HG02885 (cell line): Measurements from ENCODE around the gene F3.
A peak's percentile ranks its signal among the peaks of the same experiment; 100 is the strongest.
"Not testable (repeated sequence)": the region's sequence is repeated elsewhere in the genome, so short reads cannot be mapped to it uniquely, and the experiment has no call there.

ENCODE experiments used
- ATAC-seq: cut with Tn5 transposase; IDR thresholded peaks from one replicate; pipeline ENCODE4 v1.9.1; 2021; ENCODE audit warnings: mild to moderate bottlenecking; ENCODE audit not compliant: unreplicated experiment, poor library complexity

Gene F3

GRCh38 chr1:94541246-94542087, at the start of gene F3:
Gene F3 (minus strand): TSS chr1:94541759. CDS start chr1:94541636, 123 bp downstream.
- ATAC-seq: peak; percentile 86

GRCh38 chr1:94590203-94591137, 48.9 kb upstream of the F3 start:
- ATAC-seq: no peak

- ATAC-seq: no peak
Observed at GRCh38 chr1:94589728-94590127, 48.2 kb upstream of the F3 start.

GRCh38 chr1:94582565-94582964, 41.0 kb upstream of the F3 start:
- no peak for ATAC-seq

- ATAC-seq: no peak
Observed at GRCh38 chr1:94580367-94581115, 39.0 kb upstream of the F3 start.

- no peak for ATAC-seq
Observed at GRCh38 chr1:94579876-94580294, 38.3 kb upstream of the F3 start.

GRCh38 chr1:94578856-94579255, 37.3 kb upstream of the F3 start:
- ATAC-seq: no peak

GRCh38 chr1:94573917-94574316, 32.4 kb upstream of the F3 start:
- not testable (repeated sequence) for ATAC-seq

GRCh38 chr1:94572780-94573179, 31.2 kb upstream of the F3 start:
- no peak for ATAC-seq

GRCh38 chr1:94570965-94571364, 29.4 kb upstream of the F3 start:
- ATAC-seq: not testable (repeated sequence)

- not testable (repeated sequence) for ATAC-seq
Observed at GRCh38 chr1:94568806-94569205, 27.2 kb upstream of the F3 start.

GRCh38 chr1:94567975-94568607, 26.5 kb upstream of the F3 start:
- ATAC-seq: not testable (repeated sequence)

- ATAC-seq: not testable (repeated sequence)
Observed at GRCh38 chr1:94566436-94566835, 24.9 kb upstream of the F3 start.

GRCh38 chr1:94565901-94566300, 24.3 kb upstream of the F3 start:
- no peak for ATAC-seq

GRCh38 chr1:94562519-94563260, 21.1 kb upstream of the F3 start:
- no peak for ATAC-seq

- no peak for ATAC-seq
Observed at GRCh38 chr1:94560333-94560732, 18.8 kb upstream of the F3 start.

GRCh38 chr1:94559921-94560320, 18.4 kb upstream of the F3 start:
- ATAC-seq: no peak

GRCh38 chr1:94555091-94555490, 13.5 kb upstream of the F3 start:
- no peak for ATAC-seq

GRCh38 chr1:94554580-94554979, 13.0 kb upstream of the F3 start:
- ATAC-seq: no peak
